H9 (cell line): ENCODE results near the gene FRRS1. TPM values are rescaled to one million over a fixed set of nuclear protein-coding genes. Genes with fewer than 3 reads are reported as not detected.

Source experiments
- DNase-seq: peaks from one replicate; pipeline ENCODE4 v3.0.0-alpha.2; 2017
- H2AFZ ChIP-seq: one replicate; pipeline ENCODE4 v1.6.1; 2013; ENCODE audit warnings: mild to moderate bottlenecking, low read length, control low read depth, moderate library complexity
- H2AK5ac ChIP-seq: 2 replicates; pipeline ENCODE4 v1.6.1; 2013; ENCODE audit warnings: low read length, control low read depth, mixed read lengths; ENCODE audit not compliant: insufficient read length
- H2BK120ac ChIP-seq: one replicate; pipeline ENCODE4 v1.6.1; 2013; ENCODE audit warnings: low read depth, mild to moderate bottlenecking, low read length, control low read depth, inconsistent platforms; ENCODE audit not compliant: poor library complexity, severe bottlenecking
- H2BK12ac ChIP-seq: 2 replicates; pipeline ENCODE4 v1.6.1; 2013; ENCODE audit warnings: low read length, control low read depth, mixed read lengths, low read depth; ENCODE audit not compliant: insufficient read length
- H2BK15ac ChIP-seq: 2 replicates; pipeline ENCODE4 v1.6.1; 2013; ENCODE audit warnings: low read depth, low read length, control low read depth
- H2BK20ac ChIP-seq: one replicate; pipeline ENCODE4 v1.6.1; 2013; ENCODE audit warnings: low read depth, mild to moderate bottlenecking, low read length, control low read depth, inconsistent platforms; ENCODE audit not compliant: poor library complexity, severe bottlenecking
- H2BK5ac ChIP-seq: 2 replicates; pipeline ENCODE4 v1.6.1; 2013; ENCODE audit warnings: low read length, control low read depth, mixed read lengths; ENCODE audit not compliant: insufficient read length
- H3K14ac ChIP-seq: 2 replicates; pipeline ENCODE4 v1.6.1; 2013; ENCODE audit warnings: low read length, control low read depth; ENCODE audit not compliant: insufficient read depth
- H3K18ac ChIP-seq: 2 replicates; pipeline ENCODE4 v1.6.1; 2013; ENCODE audit warnings: low read depth, mild to moderate bottlenecking, mixed read lengths, low read length, control low read depth; ENCODE audit not compliant: insufficient read length
- H3K23ac ChIP-seq: 2 replicates; pipeline ENCODE4 v1.6.1; 2013; ENCODE audit warnings: low read length, control low read depth, mixed read lengths, low read depth; ENCODE audit not compliant: insufficient read length
- H3K23me2 ChIP-seq: 2 replicates; pipeline ENCODE4 v1.6.1; 2013; ENCODE audit warnings: low read depth, mild to moderate bottlenecking, mixed read lengths, low read length, control low read depth; ENCODE audit not compliant: insufficient read length, poor library complexity, severe bottlenecking
- H3K27ac ChIP-seq: 2 replicates; pipeline ENCODE4 v1.5.1; 2013; ENCODE audit warnings: low read length, control low read depth, mixed read lengths, low read depth; ENCODE audit not compliant: insufficient read length
- H3K27me3 ChIP-seq: 2 replicates; pipeline ENCODE4 v1.6.1; 2013; ENCODE audit warnings: low read length, control low read depth, inconsistent platforms; ENCODE audit not compliant: insufficient read depth
- H3K4ac ChIP-seq: 2 replicates; pipeline ENCODE4 v1.6.1; 2013; ENCODE audit warnings: low read depth, mild to moderate bottlenecking, control low read depth, inconsistent platforms, low read length, moderate library complexity
- H3K4me1 ChIP-seq: 2 replicates; pipeline ENCODE4 v1.6.1; 2013; ENCODE audit warnings: low read length, control low read depth, inconsistent platforms; ENCODE audit not compliant: insufficient read depth
- H3K4me2 ChIP-seq: 2 replicates; pipeline ENCODE4 v1.6.1; 2013; ENCODE audit warnings: low read length, control low read depth, mixed read lengths; ENCODE audit not compliant: insufficient read length, insufficient read depth
- H3K56ac ChIP-seq: 2 replicates; pipeline ENCODE4 v1.6.1; 2013; ENCODE audit warnings: low read depth, mild to moderate bottlenecking, mixed read lengths, low read length, control low read depth; ENCODE audit not compliant: insufficient read length
- H3K79me1 ChIP-seq: 2 replicates; pipeline ENCODE4 v1.6.1; 2013; ENCODE audit warnings: low read depth, mild to moderate bottlenecking, moderate library complexity, low read length, control low read depth, inconsistent platforms; ENCODE audit not compliant: insufficient read depth, poor library complexity, severe bottlenecking
- H3K79me2 ChIP-seq: 2 replicates; pipeline ENCODE4 v1.6.1; 2013; ENCODE audit warnings: low read length, control low read depth, inconsistent platforms; ENCODE audit not compliant: insufficient read depth
- H3K9ac ChIP-seq: 2 replicates; pipeline ENCODE4 v1.6.1; 2013; ENCODE audit warnings: low read length, control low read depth, mixed read lengths; ENCODE audit not compliant: insufficient read length; ENCODE audit errors: extremely low read depth
- H3K9me3 ChIP-seq: one replicate; pipeline ENCODE4 v1.6.1; 2013; ENCODE audit warnings: low read depth, low read length, inconsistent platforms; ENCODE audit not compliant: control insufficient read depth
- H3T11ph ChIP-seq: one replicate; pipeline ENCODE4 v1.6.1; 2013; ENCODE audit warnings: mild to moderate bottlenecking, low read length, control low read depth, inconsistent platforms
- H4K20me1 ChIP-seq: one replicate; pipeline ENCODE4 v1.6.1; 2013; ENCODE audit not compliant: control insufficient read depth, insufficient read length, insufficient read depth
- H4K5ac ChIP-seq: 2 replicates; pipeline ENCODE4 v1.6.1; 2013; ENCODE audit warnings: low read depth, mild to moderate bottlenecking, mixed read lengths, low read length, control low read depth; ENCODE audit not compliant: insufficient read length
- H4K8ac ChIP-seq: replicated peaks from 2 replicates; pipeline ENCODE4 v1.6.1; 2013; ENCODE audit warnings: low read length, control low read depth, mixed read lengths, low read depth; ENCODE audit not compliant: insufficient read length
- H4K91ac ChIP-seq: 2 replicates; pipeline ENCODE4 v1.6.1; 2013; ENCODE audit warnings: low read depth, mild to moderate bottlenecking, moderate library complexity, mixed read lengths, low read length, control low read depth; ENCODE audit not compliant: insufficient read length
- H3K27ac Mint-ChIP-seq, 3 experiments: 2 replicates in 2 of 3; 3 replicates in 1 of 3; pipeline ENCODE4 v1.8.0; 2020 to 2021; ENCODE audit warnings: mixed read lengths in 3 of 3, mild to moderate bottlenecking in 1 of 3, moderate library complexity in 1 of 3
- H3K27me3 Mint-ChIP-seq: 2 replicates; pipeline ENCODE4 v1.8.0; 2021; ENCODE audit warnings: low read depth, mild to moderate bottlenecking, moderate library complexity, mixed read lengths
- H3K36me3 Mint-ChIP-seq, 3 experiments: 2 replicates in 2 of 3; 3 replicates in 1 of 3; pipeline ENCODE4 v1.8.0; 2020 to 2021; ENCODE audit warnings: low read depth in 3 of 3, mixed read lengths in 3 of 3; ENCODE audit not compliant: insufficient read depth in 1 of 3
- H3K4me1 Mint-ChIP-seq, 2 experiments: 2 replicates each; pipeline ENCODE4 v1.8.0; 2020; ENCODE audit warnings: mixed read lengths in 2 of 2
- H3K4me3 Mint-ChIP-seq, 2 experiments: 2 replicates in 1 of 2; 3 replicates in 1 of 2; pipeline ENCODE4 v1.8.0; 2020 to 2021; ENCODE audit warnings: mild to moderate bottlenecking in 2 of 2, mixed read lengths in 2 of 2, moderate library complexity in 1 of 2
- H3K9me3 Mint-ChIP-seq, 2 experiments: 2 replicates in 1 of 2; 3 replicates in 1 of 2; pipeline ENCODE4 v1.8.0; 2020; ENCODE audit warnings: mild to moderate bottlenecking in 2 of 2, mixed read lengths in 2 of 2, moderate library complexity in 1 of 2
- WGBS: extraction: QIAGEN DNeasy Blood & Tissue Kit; methylation state at CpG from one replicate; pipeline ENCODE4 v1.1.7; 2013; ENCODE audit warnings: missing lambda C conversion rate, low lambda C conversion rate, mixed read lengths; ENCODE audit not compliant: insufficient read length; ENCODE audit errors: extremely low coverage; 5-methylcytosine and 5-hydroxymethylcytosine counted together
- total RNA-seq: library from RNA; stranded (reverse); gene quantifications from 2 replicates; pipeline ENCODE4 v1.2.1, GENCODE V29; 2021
- TF ChIP-seq, protein P1 (sequence below): fragments of 200-600 bp; sonication (generic); conservative IDR thresholded peaks from 3 replicates; pipeline ENCODE4 v1.8.0; 2021; ENCODE audit warnings: antibody characterized with exemption, mild to moderate bottlenecking

Gene FRRS1
- total RNA-seq, 1 experiment from 2014 or later, result 5.6 TPM

DNA sequence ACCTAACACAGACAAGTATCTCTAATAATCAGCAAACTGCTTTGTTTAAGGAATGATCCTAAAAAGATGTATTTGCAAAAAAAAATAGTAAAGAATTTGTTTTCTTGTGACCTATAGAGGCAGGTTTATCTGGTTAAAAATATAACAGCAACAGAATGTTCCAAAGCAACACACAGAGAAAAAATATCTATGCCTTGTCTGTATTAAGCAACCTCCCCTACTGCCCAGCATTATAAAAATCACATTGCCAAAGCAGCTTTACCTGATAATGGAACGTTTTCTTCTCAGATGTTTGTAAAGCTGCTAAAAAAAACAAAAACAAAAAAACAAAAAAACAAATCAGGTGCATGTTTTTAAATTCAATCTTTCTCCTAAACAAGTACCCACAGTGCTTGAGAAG lies 95.9 kb downstream of the FRRS1 start:
- H2BK5ac ChIP-seq, result no peak overlapping the region
- H3K79me2 ChIP-seq, result no peaks in the 10 kb centered on the region
- no peak overlapping the region for H2AK5ac ChIP-seq
- H3K18ac ChIP-seq, result no peak overlapping the region
- Mint-ChIP-seq H3K4me3 (no peak overlapping the region), H3K27me3 (no peaks in the 10 kb centered on the region), H3K27ac (no peak overlapping the region), H3K36me3 (no peaks in the 10 kb centered on the region), H3K4me1 (peaks cover 5 to 7% of the 10 kb centered on the region in 2 experiments; a peak in 3 of 4 replicates), H3K9me3 (no peaks in the 10 kb centered on the region)
- no peak overlapping the region for H2AFZ ChIP-seq
- no peak overlapping the region for H3K4ac ChIP-seq
- H2BK20ac ChIP-seq, result no peak overlapping the region
- H4K91ac ChIP-seq, result no peak overlapping the region
- H2BK120ac ChIP-seq, result no peak overlapping the region
- no peak overlapping the region for H3K56ac ChIP-seq
- H3K27me3 ChIP-seq, result no peaks in the 10 kb centered on the region
- no peak overlapping the region for H3K27ac ChIP-seq
- no peak overlapping the region for H2BK15ac ChIP-seq
- H3K23me2 ChIP-seq, result no peaks in the 10 kb centered on the region
- DNase-seq, result no peak
- no peak overlapping the region for H3T11ph ChIP-seq
- H2BK12ac ChIP-seq, result no peak overlapping the region
- no peaks in the 10 kb centered on the region for H4K20me1 ChIP-seq
- H3K9ac ChIP-seq, result no peak overlapping the region
- H4K5ac ChIP-seq, result no peak overlapping the region
- H4K8ac ChIP-seq, result no peak overlapping the region
- no CpG with 5 or more reads among the region's 1 CpG for WGBS
- H3K4me2 ChIP-seq, result no peak overlapping the region
- H3K23ac ChIP-seq, result no peak overlapping the region
- H3K9me3 ChIP-seq, result no peaks in the 10 kb centered on the region
- TF ChIP-seq, protein P1, sequence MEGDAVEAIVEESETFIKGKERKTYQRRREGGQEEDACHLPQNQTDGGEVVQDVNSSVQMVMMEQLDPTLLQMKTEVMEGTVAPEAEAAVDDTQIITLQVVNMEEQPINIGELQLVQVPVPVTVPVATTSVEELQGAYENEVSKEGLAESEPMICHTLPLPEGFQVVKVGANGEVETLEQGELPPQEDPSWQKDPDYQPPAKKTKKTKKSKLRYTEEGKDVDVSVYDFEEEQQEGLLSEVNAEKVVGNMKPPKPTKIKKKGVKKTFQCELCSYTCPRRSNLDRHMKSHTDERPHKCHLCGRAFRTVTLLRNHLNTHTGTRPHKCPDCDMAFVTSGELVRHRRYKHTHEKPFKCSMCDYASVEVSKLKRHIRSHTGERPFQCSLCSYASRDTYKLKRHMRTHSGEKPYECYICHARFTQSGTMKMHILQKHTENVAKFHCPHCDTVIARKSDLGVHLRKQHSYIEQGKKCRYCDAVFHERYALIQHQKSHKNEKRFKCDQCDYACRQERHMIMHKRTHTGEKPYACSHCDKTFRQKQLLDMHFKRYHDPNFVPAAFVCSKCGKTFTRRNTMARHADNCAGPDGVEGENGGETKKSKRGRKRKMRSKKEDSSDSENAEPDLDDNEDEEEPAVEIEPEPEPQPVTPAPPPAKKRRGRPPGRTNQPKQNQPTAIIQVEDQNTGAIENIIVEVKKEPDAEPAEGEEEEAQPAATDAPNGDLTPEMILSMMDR, result no peak
- no peaks in the 10 kb centered on the region for H3K4me1 ChIP-seq
- H3K14ac ChIP-seq, result no peak overlapping the region
- H3K79me1 ChIP-seq, result no peaks in the 10 kb centered on the region
